A549 treated with Hydrocortisone at 1 μM for 4 hours (cell line): ENCODE measurements around the gene WNT5A. TPM values are rescaled to one million over a fixed set of nuclear protein-coding genes. Genes with fewer than 3 reads are reported as not detected.

Source experiments
- total RNA-seq: library from RNA; stranded (reverse); fragments of 200-300 nt; extraction: Qiagen RNA extraction; gene quantifications from 5 replicates; pipeline ENCODE4 v1.2.3, GENCODE V29; 2022

Gene WNT5A
- total RNA-seq = 0.69 to 1.3 TPM (median 1.2 TPM) in 5 replicates

DNA sequence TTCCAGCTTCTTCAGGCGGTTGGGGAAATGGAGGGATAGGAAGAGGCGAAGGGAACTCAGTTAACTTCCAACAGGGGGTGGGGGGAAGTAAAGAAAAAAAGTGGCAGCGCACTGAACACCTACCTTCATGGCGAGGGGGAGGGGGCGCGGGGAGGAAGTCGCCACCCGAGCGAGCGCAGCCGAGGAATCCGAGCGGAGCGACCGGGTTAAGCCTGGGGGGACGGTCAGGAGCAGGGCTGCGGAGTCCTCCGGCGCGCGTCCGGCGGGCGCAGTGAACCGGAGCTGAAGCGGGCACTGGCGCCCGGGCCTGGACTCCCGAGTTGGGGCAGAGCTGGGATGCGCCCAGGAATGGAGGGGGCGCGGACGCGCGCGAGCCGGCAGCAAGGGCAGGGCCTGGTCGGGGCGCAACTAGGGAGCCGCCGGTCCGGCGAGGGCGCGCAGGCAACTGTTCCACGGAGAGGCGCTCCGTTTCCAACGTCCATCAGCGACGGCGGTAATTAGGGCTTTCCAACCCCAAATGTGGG lies at the start of gene WNT5A:
TSS of gene WNT5A (minus strand) at position 450 of the 524 bp plus-strand sequence. CDS start at position 129, 321 bp downstream.

